ENCODE measurements around the gene CDON.
A peak's percentile ranks its signal among the peaks of the same experiment; 100 is the strongest.

Gene CDON, protein sequence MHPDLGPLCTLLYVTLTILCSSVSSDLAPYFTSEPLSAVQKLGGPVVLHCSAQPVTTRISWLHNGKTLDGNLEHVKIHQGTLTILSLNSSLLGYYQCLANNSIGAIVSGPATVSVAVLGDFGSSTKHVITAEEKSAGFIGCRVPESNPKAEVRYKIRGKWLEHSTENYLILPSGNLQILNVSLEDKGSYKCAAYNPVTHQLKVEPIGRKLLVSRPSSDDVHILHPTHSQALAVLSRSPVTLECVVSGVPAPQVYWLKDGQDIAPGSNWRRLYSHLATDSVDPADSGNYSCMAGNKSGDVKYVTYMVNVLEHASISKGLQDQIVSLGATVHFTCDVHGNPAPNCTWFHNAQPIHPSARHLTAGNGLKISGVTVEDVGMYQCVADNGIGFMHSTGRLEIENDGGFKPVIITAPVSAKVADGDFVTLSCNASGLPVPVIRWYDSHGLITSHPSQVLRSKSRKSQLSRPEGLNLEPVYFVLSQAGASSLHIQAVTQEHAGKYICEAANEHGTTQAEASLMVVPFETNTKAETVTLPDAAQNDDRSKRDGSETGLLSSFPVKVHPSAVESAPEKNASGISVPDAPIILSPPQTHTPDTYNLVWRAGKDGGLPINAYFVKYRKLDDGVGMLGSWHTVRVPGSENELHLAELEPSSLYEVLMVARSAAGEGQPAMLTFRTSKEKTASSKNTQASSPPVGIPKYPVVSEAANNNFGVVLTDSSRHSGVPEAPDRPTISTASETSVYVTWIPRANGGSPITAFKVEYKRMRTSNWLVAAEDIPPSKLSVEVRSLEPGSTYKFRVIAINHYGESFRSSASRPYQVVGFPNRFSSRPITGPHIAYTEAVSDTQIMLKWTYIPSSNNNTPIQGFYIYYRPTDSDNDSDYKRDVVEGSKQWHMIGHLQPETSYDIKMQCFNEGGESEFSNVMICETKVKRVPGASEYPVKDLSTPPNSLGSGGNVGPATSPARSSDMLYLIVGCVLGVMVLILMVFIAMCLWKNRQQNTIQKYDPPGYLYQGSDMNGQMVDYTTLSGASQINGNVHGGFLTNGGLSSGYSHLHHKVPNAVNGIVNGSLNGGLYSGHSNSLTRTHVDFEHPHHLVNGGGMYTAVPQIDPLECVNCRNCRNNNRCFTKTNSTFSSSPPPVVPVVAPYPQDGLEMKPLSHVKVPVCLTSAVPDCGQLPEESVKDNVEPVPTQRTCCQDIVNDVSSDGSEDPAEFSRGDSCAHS (N-terminal part only)

DNA sequence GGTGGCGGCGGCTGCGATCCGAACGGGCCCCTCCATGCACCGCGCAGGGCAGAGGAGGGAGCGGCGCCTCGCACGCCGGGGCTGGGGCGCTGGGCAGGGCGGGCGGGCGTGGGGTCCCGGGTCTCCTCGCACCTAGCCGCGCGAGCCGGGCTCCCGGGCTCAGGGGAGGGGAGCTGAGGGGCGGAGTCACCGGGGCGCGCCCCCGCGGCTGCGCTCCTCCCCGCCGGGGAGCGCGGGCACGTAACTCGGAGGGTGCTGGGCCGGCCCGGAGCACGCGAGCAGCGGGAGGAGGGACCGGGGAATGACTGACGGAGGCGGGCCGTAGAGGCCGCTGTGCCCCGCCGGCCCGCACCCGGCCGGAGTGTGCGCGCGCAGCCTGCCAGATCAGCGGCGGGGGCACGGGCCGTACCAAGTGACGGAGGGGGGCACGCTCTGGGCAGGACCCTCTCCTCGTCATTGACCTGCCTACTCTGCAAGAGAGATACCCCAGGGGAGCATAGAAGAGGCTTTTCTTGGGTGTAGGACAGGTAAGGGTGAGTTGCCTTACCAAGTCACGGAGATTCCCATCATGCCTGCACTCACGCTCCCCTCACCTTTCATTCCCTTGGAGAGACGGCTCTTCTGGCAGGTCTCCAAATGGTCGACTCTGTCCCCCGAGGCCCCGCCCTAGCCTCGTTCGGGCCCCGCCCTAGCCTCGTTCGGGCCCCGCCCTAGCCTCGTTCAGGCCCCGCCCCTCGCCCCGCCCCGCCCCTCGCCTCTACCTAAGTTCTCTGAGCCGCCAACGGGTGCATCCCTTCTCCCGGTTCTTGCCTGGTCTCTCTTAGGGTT is at the start of gene CDON:
Gene CDON, minus strand, starts transcription at position 188 of the 828 bp plus-strand sequence. CDS start 39,390 bp downstream, outside the sequence.
- peak; percentile 78 to 91 (median 79) for DNase-seq (ENCODE audit: low read depth in 3 of 3)

DNA sequence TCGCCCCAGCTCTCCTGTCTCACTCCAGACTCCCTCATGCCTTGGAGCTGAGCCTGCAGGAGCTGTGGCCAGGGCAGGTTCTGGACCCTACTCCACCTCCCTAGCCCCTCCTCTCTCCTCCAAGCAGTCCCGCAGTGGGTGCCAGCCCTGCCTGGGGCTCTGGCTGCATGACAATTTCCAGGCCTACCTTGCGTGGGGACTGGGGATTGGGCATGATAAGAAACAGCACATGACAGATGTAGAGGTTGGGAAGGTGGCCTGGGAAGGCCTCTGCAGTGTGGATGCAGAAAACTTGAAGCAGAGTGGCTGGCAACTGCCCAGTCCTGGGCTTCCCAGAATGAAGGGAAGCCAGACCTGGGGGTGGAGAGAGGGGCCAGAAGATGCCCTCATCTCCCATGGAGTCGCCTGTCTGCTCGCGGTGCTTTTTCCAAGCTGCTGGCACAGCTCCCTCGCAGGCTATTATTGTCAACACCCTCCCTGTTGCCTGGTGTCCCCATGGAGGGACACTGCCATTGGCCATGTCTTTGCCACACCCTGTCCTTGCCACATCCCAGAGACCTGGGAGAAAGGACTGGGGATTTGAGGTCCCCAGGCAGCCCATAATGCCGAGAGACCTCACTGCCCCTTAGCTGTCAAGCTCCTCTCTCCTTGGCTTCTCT is 48.9 kb upstream of the CDON start:
- no peak for DNase-seq (ENCODE audit: low read depth in 3 of 3)

DNA sequence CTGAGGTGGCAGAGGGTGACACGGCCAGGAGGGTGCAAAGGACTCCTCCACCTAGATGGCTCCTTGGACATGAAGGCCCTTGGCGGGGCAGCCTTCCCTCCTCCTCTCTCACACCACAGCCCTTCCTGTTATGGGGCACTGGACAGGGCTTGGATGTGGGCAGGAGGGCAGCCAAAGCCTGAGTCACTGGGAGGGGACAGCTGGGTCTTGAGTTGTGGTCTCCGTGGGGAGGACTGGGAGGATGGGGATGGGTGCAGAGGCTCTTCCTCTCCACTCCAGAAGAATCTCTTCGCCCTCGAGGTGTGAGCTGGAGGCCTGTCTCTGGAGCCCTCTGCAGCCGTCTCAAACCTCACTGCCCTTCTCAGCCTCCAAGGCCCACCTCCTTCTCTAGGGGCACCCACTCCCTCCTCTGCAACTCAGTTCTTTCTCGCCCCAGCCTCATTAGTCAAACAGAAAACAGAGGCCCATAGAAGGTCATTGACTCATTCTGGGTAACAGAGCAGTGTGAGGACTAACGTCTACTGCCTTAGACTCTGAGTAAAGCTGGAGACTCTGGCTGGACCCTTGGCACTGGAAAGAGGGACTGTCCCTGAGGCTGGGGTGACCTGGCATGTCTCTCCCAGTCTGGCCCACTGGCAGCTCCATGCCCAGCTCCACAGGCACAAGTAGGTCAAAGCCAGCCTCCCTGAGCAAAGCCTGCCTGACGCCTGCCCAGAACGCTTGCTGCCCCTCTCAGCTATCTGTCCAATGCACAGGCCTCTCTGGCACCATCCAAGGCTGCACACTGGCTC is 47.5 kb upstream of the CDON start:
- DNase-seq (ENCODE audit: low read depth in 3 of 3) = no peak

DNA sequence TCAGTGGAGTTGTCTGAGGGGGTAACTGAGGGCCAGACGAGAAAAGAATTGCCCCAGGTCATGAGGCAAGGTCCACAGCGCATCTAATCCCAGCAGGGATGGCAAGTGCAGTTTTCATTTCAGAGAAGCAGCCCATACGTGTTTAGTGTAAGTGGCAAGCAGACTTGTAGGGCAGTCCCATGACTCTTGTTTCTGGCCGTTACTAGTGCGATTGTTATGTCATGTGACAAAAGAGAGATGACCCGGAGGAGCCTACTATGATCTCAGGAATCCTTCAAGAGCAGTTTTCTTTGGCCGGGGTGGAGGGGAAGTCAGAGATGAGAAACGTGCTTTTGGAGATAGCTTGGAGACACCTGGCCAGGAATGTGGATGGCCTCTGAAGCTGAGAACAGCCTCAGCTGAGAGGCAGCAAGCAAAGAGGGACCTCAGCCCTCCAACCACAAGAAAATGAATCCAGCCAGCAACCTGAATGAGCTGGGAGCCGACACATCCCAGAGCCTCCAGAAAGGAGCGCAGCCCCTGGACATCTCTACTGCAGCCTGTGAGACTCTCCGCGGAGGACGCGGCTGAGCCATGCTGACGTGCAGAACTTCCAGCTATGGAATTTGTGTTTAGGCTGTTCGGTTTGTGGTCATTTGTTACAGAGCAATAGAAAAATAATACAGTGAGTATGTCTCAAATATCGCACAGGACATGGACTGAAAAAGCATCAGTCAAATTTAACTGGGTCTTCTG is 44.1 kb upstream of the CDON start:
- no peak for DNase-seq (ENCODE audit: low read depth in 3 of 3)

DNA sequence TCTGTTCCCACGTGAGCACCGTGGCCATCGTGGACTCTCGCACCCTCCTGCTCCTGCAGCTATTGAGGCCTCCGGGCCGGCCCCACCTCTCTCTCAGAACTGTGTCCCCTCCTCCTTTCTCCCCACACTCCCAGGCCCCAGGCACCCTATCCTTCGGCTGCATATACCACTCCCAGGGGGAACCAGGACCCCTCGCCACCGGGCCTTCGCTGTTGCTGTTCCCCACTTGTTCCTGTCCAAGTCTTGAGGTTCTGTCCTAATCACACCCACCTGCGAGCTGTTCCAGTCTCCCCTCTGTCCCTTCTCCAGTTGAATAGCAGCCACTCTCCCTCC is 43.0 kb upstream of the CDON start:
- no peak for DNase-seq (ENCODE audit: low read depth in 3 of 3)

DNA sequence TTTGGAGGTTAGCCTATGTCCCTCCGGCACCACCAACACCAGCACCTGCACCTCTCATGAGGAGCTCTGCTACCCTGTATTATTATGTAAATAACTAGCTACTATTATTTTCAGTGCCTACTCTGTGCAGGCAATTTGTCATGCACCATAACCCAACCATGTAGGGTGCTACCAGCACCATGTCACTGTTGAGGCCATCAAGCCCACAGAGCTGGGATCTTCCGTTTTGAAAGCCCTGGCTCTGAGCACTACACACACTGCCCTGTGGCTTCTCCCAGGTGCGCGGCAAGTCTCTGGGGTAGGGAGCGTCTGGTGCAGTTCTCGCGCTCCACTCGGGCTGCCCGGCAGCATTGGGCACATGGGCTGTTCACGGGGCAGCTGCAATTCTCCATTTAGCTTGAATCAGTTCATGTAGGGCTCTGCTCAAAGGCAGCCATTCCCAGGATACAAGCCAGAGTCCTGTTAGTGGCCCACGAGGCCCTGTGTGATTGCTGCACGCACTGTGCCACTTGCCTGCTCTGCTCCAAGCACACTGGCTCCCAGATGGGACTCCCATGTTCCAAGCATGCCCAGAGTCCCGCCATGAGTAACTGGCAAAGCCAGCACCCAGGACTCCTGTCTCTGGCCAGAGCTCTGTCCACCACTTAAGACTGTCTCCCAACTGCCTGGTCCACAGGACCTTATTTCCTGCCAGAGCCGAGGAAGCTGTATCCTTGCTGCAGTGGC is 42.5 kb upstream of the CDON start:
- no peak for DNase-seq (ENCODE audit: low read depth in 3 of 3)

DNA sequence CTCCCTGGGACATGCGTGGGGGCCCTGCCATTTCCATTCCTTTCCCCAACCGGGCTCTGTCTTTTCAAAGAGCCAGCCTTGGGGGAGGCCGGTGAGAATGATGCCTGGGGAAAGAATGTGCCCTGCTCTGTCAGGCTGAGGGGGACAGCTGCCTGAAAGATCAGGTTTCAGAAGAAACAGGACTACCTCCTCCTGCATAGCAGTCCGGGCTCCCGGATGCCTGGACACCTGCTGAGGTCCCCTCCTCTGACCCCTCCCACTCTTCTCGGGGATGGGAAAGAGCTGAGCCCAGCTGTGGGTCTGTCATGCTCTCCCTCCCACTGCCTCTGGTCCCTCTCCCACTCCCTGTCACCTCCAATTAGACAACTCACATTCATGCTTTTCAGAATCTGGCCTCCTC is 41.8 kb upstream of the CDON start:
- no peak for DNase-seq (ENCODE audit: low read depth in 3 of 3)

DNA sequence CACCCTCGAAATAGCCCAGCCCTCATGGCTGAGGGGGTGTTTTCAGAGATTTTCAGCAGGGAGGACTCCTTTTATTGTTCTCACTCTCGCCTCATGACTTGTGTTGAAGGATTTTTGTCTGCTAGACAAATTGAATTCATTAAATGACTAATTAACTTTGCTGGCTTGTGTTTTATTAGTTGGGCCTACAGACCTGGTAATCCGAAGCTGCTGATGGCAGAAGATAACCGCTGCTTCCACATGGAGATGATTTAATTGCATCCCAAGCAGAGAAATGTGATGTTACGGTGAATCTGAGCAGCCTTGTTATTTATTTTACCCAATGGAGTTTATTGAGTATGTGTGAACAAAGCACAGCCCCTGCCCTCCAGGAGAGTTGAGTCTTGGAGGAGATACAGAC is 40.5 kb upstream of the CDON start:
- no peak for DNase-seq (ENCODE audit: low read depth in 3 of 3)

DNA sequence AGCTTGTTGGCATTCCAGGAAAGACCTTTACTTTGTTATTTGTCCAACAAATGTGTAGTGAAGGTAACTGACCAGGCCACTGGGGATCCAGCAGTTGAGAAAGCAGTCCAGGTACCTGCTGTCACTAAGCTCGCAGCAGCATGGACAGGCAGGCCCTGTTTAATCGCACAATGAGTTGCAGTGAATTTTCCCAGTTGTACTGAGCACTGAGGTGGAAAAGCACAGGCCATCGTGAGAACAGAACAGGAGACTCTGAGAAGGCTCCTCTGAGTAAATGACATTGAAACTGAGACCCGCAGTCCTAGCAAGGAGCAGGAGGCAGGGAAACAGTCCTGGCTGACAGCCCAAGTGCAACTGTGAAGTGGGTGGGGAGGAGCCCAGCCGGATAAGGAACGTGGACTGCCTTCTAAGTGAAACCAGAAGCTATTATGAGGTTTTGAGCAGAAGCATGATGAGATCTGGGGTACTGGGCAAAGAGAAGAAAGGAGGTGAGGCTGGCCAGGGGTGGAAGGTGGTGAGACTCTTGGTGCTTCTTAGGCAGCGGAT is 39.8 kb upstream of the CDON start:
- no peak for DNase-seq (ENCODE audit: low read depth in 3 of 3)

DNA sequence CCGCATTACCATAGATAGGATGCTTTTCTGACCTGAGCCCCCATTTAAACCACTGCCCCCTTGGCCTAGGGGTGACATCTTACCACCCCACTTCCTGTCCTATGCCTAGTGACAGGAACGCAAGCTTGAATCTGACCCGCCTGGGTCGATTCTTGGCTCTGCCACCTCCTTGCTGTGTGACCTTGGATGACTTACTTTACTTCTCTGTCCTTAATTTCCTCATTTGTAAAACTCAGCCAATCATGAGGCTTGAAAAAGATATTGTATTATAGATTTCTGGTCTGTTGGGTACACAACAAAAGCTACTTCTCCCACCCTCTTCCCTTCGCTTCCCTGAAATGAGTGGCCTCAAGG is 39.2 kb upstream of the CDON start:
- no peak for DNase-seq (ENCODE audit: low read depth in 3 of 3)

DNA sequence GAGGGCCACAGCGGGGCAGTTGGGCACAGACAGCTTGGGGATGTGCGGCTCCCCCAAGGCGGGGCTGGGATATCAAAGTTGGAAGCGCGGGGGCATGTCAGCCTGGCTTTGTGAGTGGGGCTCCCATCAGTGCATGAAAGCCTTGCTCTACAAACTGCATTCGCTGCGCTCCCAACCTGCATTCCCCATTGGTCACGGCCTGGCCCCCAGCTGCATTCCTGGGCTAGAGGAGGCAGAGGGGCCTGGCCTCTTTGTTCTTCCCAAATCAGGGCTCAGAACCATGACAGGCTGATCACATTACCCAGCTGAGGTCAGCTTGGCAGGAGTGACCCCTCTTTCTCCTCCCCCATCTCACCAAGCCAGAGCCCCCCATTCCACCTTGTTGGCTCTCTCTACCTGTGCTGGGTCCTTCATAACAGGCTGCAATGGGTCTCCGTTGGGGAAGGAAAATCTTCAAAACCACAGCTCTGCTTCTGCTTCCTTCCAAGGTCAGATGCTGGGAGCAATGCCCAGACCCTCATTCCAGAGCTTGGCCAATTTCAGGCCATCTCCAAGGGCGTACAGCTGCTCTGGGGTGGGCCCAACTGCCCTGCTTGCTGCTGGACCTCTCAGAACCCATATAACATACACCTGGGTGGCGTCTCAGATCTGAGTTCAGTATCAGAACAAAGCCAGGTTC is 38.7 kb upstream of the CDON start:
- DNase-seq (ENCODE audit: low read depth in 3 of 3) = no peak

DNA sequence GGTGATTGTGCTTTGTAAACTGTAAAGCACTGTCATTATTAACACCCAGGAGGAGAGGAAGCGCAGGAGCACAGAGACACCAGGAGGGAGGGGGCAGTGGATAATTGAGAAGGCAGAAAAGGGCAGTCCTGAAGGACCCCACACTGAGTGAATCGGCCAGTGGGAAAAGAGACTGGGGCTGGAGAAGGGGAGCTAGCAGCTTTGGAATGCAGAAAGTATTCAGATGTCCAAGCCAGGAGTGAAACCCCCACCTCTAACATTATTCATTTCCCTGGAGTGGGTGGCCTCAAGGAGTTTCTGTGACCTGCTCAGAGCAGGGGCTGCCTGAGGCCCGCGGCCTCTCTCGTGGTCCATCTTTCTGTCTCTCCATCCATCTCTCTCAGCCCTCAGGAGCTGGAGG is 38.0 kb upstream of the CDON start:
- no peak for DNase-seq (ENCODE audit: low read depth in 3 of 3)

DNA sequence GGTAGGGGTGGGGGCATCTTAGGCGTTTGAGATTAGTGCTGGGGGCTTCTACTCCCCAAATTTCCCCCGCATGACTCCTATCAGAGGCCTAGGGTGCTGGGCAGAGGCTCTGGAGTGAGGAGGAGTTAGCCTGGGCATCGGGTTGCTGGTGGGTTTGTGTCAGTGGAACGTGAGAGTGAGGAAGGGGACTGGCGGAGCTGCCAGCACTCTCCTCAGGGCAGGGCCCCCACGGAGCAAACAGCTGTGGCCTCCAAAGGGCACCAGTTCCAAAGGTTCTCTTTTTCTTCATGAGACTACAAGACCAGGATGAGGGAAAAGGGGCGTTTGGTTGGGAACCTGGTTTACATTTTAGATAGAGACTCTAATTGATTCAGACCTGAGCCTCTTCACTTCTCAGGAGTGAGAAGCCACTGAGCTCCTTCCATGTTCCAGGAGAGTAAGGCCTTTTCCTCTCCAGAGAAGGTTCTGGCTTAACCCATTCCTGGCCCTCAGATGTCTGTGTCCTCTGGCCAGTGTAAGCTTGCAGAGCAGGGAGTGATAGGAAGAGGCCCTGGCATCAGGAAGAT is 35.6 kb upstream of the CDON start:
- DNase-seq (ENCODE audit: low read depth in 3 of 3) = no peak

DNA sequence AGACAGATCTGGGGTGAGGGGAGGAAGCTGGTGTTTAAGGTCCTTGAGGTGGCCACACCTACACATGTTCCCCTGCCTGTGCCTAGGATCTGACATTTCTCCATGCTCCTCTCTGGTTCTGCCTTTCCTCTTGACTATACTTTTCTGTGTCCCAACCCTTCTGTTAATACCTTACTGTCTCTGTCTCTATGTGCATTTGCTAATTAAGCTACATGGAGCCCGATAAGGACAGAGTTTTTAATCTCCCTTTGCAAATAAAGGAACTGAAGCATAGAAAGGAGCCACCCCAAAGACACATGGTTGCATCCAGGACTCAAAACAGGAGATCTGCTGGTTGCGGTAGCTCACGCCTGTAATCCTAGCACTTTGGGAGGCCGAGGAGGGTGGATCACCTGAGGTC is 33.1 kb upstream of the CDON start:
- DNase-seq (ENCODE audit: low read depth in 3 of 3) = no peak

DNA sequence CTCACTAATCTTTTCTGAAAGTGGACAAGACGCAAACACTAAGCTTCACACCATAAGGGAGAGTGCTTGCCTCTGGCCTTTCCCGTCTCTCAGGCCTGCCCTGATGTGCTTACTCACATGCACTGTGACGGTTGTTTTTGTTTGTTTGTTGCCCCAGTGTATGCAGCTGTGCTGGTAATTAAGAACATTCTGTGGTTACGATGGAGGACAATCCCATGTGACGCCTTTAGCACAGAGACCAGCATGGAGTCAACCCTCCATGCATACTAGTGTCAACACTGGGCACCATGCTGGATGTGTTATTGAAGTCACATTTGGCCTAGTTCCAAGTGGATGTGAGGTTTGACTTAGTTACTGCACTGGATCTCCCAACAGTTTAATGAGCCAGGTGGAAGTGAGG is 27.8 kb upstream of the CDON start:
- DNase-seq (ENCODE audit: low read depth in 3 of 3) = no peak

DNA sequence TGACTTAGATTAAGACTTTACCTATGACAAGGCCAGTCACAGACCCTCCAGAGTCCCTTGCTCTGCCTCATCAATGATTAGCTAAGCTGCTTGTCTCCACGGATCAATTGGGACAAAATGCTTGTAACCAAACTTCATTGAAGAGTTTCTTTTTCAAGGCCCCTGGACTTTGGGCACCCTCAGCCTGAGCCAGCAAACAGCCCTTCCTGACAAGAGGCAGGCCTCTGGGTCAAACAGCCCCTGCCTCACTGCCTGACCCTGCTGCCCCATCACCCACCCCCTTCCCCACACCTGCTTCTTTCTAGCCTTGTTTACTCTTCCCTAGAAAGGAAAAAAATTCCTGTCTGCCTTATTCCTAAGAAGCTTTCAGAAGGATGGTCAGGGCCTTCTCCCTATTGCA is 26.3 kb upstream of the CDON start:
- DNase-seq (ENCODE audit: low read depth in 3 of 3) = no peak

DNA sequence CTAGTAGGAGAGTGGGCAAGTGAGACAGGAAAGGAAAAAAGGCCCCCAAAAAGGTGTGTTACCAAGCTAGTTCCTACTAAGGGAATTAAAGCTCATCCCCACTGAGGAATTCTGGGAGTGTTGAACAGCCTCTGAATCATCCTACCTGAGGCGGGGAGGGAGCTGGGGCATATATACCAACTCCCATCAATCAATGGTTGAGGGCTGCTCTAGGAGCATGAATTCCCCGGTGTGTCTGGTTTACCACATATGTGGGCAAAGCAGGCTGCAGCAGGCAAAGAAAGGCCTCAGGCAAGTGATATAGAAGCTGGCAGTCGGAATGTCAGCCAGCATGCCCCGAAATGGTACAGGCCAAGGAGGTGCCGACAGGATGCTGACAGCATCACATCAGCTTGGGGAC is 23.6 kb upstream of the CDON start:
- no peak for DNase-seq (ENCODE audit: low read depth in 3 of 3)

DNA sequence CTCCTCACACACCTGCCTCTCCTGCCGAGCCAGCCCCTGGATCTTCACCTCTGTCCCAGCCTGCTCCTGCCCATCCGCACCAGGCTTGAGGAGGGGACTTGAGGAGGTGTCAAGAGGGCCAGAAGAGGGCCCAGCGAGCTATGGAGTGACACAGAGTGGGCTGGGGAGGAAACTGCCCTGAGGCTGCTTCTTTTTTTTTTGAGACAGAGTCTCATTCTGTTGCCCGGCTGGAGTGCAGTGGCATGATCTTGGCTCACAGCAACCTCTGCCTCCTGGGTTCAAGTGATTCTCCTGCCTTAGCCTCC is 21.9 kb upstream of the CDON start:
- no peak for DNase-seq (ENCODE audit: low read depth in 3 of 3)

Data from stimulated activated CD4-positive, alpha-beta T cell treated with anti-CD3 and anti-CD28 coated beads, TNF-alpha, amount 100 ng/mL, for 48 hours (primary cell).